Hepatocyte (in vitro differentiated cells): ENCODE measurements around the gene MICB.
"Not testable (repeated sequence)": the region's sequence is repeated elsewhere in the genome, so short reads cannot be mapped to it uniquely, and the experiment has no call there.

Experiments
- EZH2 ChIP-seq: fragments of 200-600 bp; sonication (generic); IDR thresholded peaks from 2 replicates; pipeline ENCODE4 v1.6.1; 2016; ENCODE audit warnings: antibody characterized with exemption, mild to moderate bottlenecking, borderline replicate concordance
- EZH2phosphoT487 ChIP-seq: fragments of 200-600 bp; sonication (generic); IDR thresholded peaks from one replicate; pipeline ENCODE4 v1.6.1; 2018; ENCODE audit warnings: antibody characterized with exemption, mild to moderate bottlenecking, low read depth, moderate library complexity; ENCODE audit not compliant: unreplicated experiment, severe bottlenecking
- TF ChIP-seq, protein P1 (sequence below): fragments of 200-600 bp; sonication (generic); IDR thresholded peaks from 2 replicates; pipeline ENCODE4 v1.5.1; 2016; ENCODE audit warnings: antibody characterized with exemption, mild to moderate bottlenecking; ENCODE audit not compliant: poor library complexity

DNA sequence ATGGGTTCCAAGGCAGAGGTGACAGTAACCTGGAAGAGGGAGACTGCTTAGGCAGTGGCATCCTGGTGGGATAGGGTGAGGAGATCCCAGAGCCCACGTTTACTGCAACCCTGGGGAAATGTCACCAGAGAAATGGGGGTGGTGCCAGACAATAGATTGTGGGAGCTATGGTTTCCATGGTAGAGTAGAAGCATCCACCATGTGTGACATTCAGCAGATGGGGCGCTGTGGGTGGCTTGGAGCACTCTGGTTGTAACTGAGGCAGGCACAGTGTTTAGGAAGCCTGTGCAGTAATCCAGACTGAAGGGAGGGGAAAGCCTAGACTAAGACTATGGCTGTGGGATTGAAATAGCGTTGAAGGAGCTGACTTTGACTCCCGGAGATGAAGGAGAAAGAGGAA, 1.1 kb upstream of the MICB start:
- TF ChIP-seq EZH2, EZH2phosphoT487: not testable (repeated sequence)
- TF ChIP-seq, protein P1, sequence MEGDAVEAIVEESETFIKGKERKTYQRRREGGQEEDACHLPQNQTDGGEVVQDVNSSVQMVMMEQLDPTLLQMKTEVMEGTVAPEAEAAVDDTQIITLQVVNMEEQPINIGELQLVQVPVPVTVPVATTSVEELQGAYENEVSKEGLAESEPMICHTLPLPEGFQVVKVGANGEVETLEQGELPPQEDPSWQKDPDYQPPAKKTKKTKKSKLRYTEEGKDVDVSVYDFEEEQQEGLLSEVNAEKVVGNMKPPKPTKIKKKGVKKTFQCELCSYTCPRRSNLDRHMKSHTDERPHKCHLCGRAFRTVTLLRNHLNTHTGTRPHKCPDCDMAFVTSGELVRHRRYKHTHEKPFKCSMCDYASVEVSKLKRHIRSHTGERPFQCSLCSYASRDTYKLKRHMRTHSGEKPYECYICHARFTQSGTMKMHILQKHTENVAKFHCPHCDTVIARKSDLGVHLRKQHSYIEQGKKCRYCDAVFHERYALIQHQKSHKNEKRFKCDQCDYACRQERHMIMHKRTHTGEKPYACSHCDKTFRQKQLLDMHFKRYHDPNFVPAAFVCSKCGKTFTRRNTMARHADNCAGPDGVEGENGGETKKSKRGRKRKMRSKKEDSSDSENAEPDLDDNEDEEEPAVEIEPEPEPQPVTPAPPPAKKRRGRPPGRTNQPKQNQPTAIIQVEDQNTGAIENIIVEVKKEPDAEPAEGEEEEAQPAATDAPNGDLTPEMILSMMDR = not testable (repeated sequence)
